Measurements from ENCODE around the gene PKP2.

Gene PKP2

DNA sequence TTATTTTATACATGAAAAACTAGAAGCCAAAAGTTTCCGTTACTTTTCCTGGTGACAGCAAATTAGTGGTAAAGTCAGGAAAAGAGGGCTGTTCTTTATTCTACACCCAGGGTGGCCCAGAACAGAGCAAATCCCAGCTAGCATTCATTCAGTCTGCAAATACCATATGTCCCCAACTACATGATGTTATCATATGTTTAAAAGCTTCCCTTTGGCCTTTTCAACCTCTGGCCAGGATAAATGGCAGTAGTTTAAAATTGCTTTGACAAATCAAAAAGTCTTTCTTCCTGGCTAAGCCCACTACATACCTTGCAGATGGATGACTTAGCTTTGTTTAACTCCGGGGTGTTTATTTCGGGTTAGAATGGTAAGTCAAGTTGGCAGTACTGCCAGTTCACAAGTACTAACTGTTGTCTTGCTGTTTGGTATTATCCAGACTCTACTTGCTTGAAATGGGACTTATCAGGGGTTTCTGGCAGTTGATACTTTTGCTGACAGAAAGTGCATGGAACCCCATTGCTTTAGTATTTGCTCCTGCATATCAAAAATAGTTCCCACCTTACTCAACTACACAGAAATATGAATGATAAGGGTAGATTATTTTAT, 69.7 kb downstream of the PKP2 start:
- no peak for DNase-seq
- Histone ChIP-seq H3K4me3 (ENCODE audit: low read depth, low read length) (no peak overlapping the region), H3K27ac (no peak overlapping the region), H3K36me3 (replicated peaks) (no peaks in the 10 kb centered on the region), H3K27me3 (replicated peaks) (no peaks in the 10 kb centered on the region)
- TF ChIP-seq, protein P1, sequence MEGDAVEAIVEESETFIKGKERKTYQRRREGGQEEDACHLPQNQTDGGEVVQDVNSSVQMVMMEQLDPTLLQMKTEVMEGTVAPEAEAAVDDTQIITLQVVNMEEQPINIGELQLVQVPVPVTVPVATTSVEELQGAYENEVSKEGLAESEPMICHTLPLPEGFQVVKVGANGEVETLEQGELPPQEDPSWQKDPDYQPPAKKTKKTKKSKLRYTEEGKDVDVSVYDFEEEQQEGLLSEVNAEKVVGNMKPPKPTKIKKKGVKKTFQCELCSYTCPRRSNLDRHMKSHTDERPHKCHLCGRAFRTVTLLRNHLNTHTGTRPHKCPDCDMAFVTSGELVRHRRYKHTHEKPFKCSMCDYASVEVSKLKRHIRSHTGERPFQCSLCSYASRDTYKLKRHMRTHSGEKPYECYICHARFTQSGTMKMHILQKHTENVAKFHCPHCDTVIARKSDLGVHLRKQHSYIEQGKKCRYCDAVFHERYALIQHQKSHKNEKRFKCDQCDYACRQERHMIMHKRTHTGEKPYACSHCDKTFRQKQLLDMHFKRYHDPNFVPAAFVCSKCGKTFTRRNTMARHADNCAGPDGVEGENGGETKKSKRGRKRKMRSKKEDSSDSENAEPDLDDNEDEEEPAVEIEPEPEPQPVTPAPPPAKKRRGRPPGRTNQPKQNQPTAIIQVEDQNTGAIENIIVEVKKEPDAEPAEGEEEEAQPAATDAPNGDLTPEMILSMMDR (IDR thresholded peaks at IDR 0.05; ENCODE audit: low read depth, low read length, missing control alignments): no peak
- in situ Hi-C loops (cut with HindIII; ENCODE audit: low pct_ligation_motif_present, low sequenced_read_pairs): no loop called here

DNA sequence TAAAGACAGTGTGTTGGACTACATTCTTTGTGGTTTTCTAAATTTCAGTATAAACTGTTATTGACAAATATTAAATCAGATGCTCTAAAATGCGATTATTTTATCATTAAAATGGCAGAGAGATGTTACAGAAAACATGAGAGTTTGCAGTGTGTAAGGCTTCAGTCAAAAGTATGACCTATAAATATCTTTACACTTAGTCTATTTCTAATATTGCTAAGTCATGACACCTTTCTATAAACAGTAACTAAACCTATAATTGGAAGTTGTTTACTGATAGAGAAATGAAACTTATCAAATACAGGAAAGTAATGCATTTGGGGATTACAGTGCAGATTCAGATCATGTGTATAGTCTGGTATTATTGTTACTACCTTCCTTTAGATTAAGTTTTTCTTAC, 72.0 kb downstream of the PKP2 start:
- Histone ChIP-seq H3K27ac (no peak overlapping the region), H3K36me3 (replicated peaks) (no peaks in the 10 kb centered on the region), H3K4me3 (ENCODE audit: low read depth, low read length) (no peak overlapping the region), H3K27me3 (replicated peaks) (no peaks in the 10 kb centered on the region)
- DNase-seq: no peak
- TF ChIP-seq, protein P1 (IDR thresholded peaks at IDR 0.05; ENCODE audit: low read depth, low read length, missing control alignments): no peak
- in situ Hi-C loops (cut with HindIII; ENCODE audit: low pct_ligation_motif_present, low sequenced_read_pairs): no loop called here

DNA sequence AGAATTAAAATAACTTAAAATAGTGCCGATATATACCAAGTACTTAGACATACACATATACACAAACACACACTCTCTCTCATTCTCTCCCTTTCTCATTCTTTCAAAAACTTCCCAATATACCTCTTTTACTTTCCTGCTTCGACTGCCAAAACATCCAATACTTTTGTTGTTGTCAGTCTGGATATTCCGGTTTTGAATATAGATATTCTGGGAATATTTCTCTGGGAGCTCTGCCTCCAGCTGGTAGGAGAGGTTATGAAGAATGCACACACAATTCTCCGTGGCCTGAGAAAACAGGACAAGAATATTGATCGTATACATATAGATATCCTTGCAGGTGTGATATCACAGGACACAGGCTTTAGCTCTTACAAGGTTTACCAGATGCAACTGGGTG, 74.2 kb downstream of the PKP2 start:
- no peaks in the 10 kb centered on the region for H3K36me3 ChIP-seq (replicated peaks)
- in situ Hi-C loops (cut with HindIII; ENCODE audit: low pct_ligation_motif_present, low sequenced_read_pairs): no loop called here
- no peak overlapping the region for H3K4me3 ChIP-seq (ENCODE audit: low read depth, low read length)

DNA sequence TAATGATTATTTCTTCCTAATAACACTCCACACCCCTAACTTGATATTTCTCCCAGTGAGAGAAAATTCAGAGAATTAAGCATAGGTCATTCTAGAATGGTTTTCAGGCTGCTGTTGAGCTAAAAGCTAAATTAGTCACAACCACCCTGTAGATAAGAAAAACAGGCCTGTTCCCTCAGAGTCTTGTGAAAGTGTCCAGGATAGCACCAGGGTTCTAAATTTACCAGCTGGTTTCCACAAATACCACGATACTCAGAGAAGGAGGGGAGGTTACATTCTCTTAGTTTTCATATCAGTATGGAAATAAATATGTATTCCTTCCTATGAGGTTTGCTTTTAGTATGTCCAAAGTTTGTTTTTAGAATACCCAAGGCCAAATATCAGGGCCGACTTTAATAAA, 74.9 kb downstream of the PKP2 start:
- TF ChIP-seq, protein P1 (IDR thresholded peaks at IDR 0.05; ENCODE audit: low read depth, low read length, missing control alignments): no peak
- Histone ChIP-seq H3K36me3 (replicated peaks) (no peaks in the 10 kb centered on the region), H3K4me3 (ENCODE audit: low read depth, low read length) (no peak overlapping the region), H3K27ac (no peak overlapping the region), H3K27me3 (replicated peaks) (no peaks in the 10 kb centered on the region)
- in situ Hi-C loops (cut with HindIII; ENCODE audit: low pct_ligation_motif_present, low sequenced_read_pairs): no loop called here
- DNase-seq: peak; percentile 16

More for the DNA sequence above, 74.2 kb downstream of the PKP2 start:
- no peaks in the 10 kb centered on the region for H3K27me3 ChIP-seq (replicated peaks)
- no peak for DNase-seq
- TF ChIP-seq, protein P1 (IDR thresholded peaks at IDR 0.05; ENCODE audit: low read depth, low read length, missing control alignments): no peak
- no peak overlapping the region for H3K27ac ChIP-seq

DNA sequence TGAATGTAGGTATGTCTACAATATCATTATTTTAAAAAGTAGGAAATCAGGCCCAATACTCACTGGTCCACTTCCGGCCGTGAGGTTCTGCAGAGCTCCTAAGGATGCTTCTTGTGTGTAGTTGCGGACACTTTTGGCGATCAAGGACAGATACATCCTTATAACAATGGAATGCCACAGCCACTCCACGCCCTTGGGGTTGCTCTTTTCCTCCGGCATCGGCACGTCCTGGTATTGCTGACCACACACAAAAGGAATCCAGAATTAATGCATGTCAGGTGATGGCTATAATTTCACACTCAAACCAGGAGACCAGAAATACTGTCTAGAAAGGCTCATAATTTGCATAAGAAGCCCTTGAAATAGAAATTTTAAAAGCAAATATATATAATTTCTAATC, 75.3 kb downstream of the PKP2 start:
- peak; percentile 6 for DNase-seq
- Histone ChIP-seq H3K27me3 (replicated peaks) (no peaks in the 10 kb centered on the region), H3K4me3 (ENCODE audit: low read depth, low read length) (no peak overlapping the region), H3K27ac (no peak overlapping the region), H3K36me3 (replicated peaks) (no peaks in the 10 kb centered on the region)
- in situ Hi-C loops (cut with HindIII; ENCODE audit: low pct_ligation_motif_present, low sequenced_read_pairs): no loop called here
- TF ChIP-seq, protein P1 (IDR thresholded peaks at IDR 0.05; ENCODE audit: low read depth, low read length, missing control alignments): no peak

DNA sequence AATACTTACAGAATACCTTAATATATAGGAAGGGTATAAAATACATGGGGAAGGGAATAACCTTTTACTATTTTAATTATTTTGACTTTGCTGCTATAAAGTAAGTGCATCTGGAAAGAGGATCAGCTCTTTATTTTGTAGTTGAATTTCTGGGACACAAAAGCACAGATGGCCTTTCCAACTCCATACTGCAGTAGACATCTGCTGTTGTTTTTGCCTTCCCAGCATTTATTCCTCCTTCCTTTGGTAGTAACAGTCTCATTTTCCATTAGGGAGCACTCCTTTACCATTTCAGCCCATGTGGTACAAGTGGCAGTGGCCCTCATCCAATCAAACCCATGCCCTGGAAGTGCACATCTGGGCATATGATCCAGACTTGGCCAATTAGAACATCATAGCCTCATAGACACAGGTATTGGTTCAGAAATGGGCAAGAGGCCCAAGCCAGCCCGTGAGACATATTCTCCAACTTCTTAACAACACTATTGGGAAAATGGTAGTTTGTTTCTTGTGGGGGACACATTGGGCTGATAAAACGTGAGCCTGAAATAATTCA, 76.1 kb downstream of the PKP2 start:
- no peaks in the 10 kb centered on the region for H3K27me3 ChIP-seq (replicated peaks)
- in situ Hi-C loops (cut with HindIII; ENCODE audit: low pct_ligation_motif_present, low sequenced_read_pairs): no loop called here
- H3K4me3 ChIP-seq (ENCODE audit: low read depth, low read length): no peak overlapping the region
- DNase-seq: no peak
- H3K36me3 ChIP-seq (replicated peaks): no peaks in the 10 kb centered on the region
- no peak overlapping the region for H3K27ac ChIP-seq
- TF ChIP-seq, protein P1 (IDR thresholded peaks at IDR 0.05; ENCODE audit: low read depth, low read length, missing control alignments): no peak
